Testis (tissue), 3 donors: ENCODE data around the gene BICC1. TPM values are rescaled to one million over a fixed set of nuclear protein-coding genes. Genes with fewer than 3 reads are reported as not detected.

ENCODE experiments used
- DNase-seq: peaks from one replicate; pipeline ENCODE4 v3.0.0-alpha.2; 2019
- H3K27ac ChIP-seq, 2 donors: fragments of 200-600 bp; sonication (generic); one replicate each; pipeline ENCODE4 v1.5.1; 2019
- H3K27me3 ChIP-seq: fragments of 200-600 bp; sonication (generic); one replicate; pipeline ENCODE4 v1.5.1; 2019
- H3K36me3 ChIP-seq: fragments of 200-600 bp; sonication (generic); one replicate; pipeline ENCODE4 v1.5.1; 2017; ENCODE audit warnings: low read depth; ENCODE audit errors: missing control alignments
- H3K4me1 ChIP-seq: fragments of 200-600 bp; sonication (generic); one replicate; pipeline ENCODE4 v1.5.1; 2019
- H3K4me3 ChIP-seq, 2 donors: fragments of 200-600 bp; sonication (generic); one replicate each; pipeline ENCODE4 v1.5.1; 2017 to 2019
- H3K9me3 ChIP-seq: fragments of 200-600 bp; sonication (generic); one replicate; pipeline ENCODE4 v1.5.1; 2017
- POLR2A ChIP-seq: fragments of 450-650 bp; IDR thresholded peaks from one replicate; pipeline ENCODE4 v1.6.1; 2017; ENCODE audit warnings: antibody characterized with exemption, mild to moderate bottlenecking, moderate library complexity
- whole genome bisulfite sequencing, 2 donors: methylation state at CpG; one replicate each; pipeline ENCODE4 v1.1.5; 2018; 5-methylcytosine and 5-hydroxymethylcytosine counted together
- intact Hi-C: fragments of 100-400 bp; cut with DNase I; formaldehyde crosslinking; loops from one replicate; pipeline ENCODE4 v1.15.1; 2023; ENCODE audit warnings: low total_unique reads
- polyA plus RNA-seq: library from polyadenylated mRNA; stranded (reverse); fragments of 350-450 nt; fragmentation: Illumina TruSeq; extraction: RNeasy Lipid Tissue Mini Kit (QIAGEN cat#74804); gene quantifications from one replicate; pipeline ENCODE4 v1.2.3, GENCODE V29; 2014; ENCODE audit warnings: low read depth, low replicate concordance; ENCODE audit not compliant: insufficient read depth
- total RNA-seq, 2 donors: library from RNA; depleted of rRNA; stranded (reverse); fragments of >200 nt; gene quantifications; one replicate each; pipeline ENCODE4 v1.2.3, GENCODE V29; 2016
- TF ChIP-seq, protein P1 (sequence below), 3 experiments: fragments of 450-650 bp in 2 of 3; fragments of 200-600 bp in 1 of 3; sonication (generic) in 1 of 3; IDR thresholded peaks; one replicate each; pipeline ENCODE4 v1.5.1; 2016 to 2019; ENCODE audit warnings: antibody characterized with exemption in 3 of 3, mild to moderate bottlenecking in 2 of 3, moderate library complexity in 1 of 3

BICC1 gene
- total and polyA plus RNA-seq, 3 donors from 2014 or later = 8.7 to 14.1 (median 10.0) TPM

DNA sequence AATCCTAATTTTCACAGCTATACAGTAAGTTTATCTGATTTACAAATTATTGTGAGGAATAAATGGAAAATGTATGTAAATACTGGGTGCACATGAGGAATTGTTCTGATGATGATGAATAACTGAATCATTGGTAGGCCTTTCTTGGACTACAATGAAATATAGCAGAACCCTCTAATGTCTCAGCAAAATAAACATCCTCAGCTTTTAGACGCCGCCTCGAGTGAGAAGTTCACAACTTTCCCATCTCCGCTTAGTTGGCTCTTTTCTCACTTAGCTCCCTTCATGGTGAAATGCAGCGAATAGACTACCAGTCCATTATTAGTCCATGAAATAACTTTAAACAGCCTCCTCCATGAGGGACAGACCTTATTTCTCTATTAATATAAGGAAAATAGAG is 182.3 kb downstream of the BICC1 start:
- Histone ChIP-seq H3K36me3 (no peaks in the 10 kb centered on the region), H3K9me3 (no peaks in the 10 kb centered on the region), H3K4me1 (no peaks in the 10 kb centered on the region), H3K4me3 (no peak overlapping the region), H3K27ac (no peak overlapping the region), H3K27me3 (no peaks in the 10 kb centered on the region)
- TF ChIP-seq, protein P1, sequence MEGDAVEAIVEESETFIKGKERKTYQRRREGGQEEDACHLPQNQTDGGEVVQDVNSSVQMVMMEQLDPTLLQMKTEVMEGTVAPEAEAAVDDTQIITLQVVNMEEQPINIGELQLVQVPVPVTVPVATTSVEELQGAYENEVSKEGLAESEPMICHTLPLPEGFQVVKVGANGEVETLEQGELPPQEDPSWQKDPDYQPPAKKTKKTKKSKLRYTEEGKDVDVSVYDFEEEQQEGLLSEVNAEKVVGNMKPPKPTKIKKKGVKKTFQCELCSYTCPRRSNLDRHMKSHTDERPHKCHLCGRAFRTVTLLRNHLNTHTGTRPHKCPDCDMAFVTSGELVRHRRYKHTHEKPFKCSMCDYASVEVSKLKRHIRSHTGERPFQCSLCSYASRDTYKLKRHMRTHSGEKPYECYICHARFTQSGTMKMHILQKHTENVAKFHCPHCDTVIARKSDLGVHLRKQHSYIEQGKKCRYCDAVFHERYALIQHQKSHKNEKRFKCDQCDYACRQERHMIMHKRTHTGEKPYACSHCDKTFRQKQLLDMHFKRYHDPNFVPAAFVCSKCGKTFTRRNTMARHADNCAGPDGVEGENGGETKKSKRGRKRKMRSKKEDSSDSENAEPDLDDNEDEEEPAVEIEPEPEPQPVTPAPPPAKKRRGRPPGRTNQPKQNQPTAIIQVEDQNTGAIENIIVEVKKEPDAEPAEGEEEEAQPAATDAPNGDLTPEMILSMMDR (IDR thresholded peaks at IDR 0.05) = no peak
- TF ChIP-seq POLR2A = no peak
- DNase-seq = no peak
- WGBS, 2 donors = 74% methylated on average over 5 of the region's 5 CpGs
- intact Hi-C loops = no loop called here

DNA sequence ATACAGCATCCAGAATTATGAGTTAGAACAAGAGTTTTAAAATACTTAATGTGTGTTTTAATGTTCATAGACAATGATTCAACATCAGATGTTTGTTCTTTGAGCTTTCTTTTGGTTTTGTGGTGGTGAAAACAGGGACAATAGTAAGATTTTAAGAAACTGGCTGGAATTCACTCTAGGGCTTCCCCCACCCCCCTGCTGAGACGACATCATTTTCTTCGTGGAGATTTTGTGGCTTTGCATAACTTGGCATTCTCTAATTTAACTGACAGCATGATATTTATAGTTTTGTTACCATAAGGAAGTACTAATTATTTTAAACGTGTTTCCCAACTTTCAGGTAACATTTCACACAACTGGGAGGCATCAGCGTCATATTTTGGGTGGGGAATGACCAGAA is 184.1 kb downstream of the BICC1 start:
- H3K4me1 ChIP-seq = no peaks in the 10 kb centered on the region
- no peak for TF ChIP-seq POLR2A
- TF ChIP-seq, protein P1 (IDR thresholded peaks at IDR 0.05) = no peak
- WGBS, 2 donors = 51 to 75% methylated on average over 4 of the region's 4 CpGs
- intact Hi-C loops = no loop called here
- H3K27me3 ChIP-seq = no peaks in the 10 kb centered on the region
- H3K9me3 ChIP-seq = no peaks in the 10 kb centered on the region
- no peak for DNase-seq
- H3K36me3 ChIP-seq = no peaks in the 10 kb centered on the region
- no peak overlapping the region for H3K27ac ChIP-seq
- H3K4me3 ChIP-seq = no peak overlapping the region

DNA sequence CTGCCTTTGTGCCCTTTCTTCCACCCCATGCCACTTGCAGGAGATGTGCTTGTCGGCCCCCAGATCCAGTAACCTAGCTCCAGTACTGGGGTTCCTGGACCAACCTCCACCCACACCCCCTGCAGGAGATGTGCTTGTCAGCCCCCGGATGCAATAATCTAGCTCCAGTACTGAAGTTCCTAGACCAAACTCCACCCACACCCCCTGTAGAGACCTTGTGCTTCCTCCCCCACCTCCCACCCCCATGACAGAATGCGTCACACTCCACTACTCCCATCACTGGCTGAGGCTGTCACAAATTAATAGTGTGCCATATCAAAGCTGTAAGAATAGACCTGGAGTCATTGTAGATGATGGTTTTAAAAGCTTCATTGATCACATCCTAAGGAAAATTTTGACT is 185.0 kb downstream of the BICC1 start:
- H3K27me3 ChIP-seq = no peaks in the 10 kb centered on the region
- H3K36me3 ChIP-seq = no peaks in the 10 kb centered on the region
- TF ChIP-seq, protein P1 (IDR thresholded peaks at IDR 0.05) = no peak
- no peak for TF ChIP-seq POLR2A
- no peak for DNase-seq
- no peaks in the 10 kb centered on the region for H3K9me3 ChIP-seq
- no peak overlapping the region for H3K4me3 ChIP-seq
- 86 to 89% methylated on average over 3 of the region's 3 CpGs for WGBS, 2 donors
- intact Hi-C loops = no loop called here
- H3K27ac ChIP-seq = no peak overlapping the region
- H3K4me1 ChIP-seq = no peaks in the 10 kb centered on the region

DNA sequence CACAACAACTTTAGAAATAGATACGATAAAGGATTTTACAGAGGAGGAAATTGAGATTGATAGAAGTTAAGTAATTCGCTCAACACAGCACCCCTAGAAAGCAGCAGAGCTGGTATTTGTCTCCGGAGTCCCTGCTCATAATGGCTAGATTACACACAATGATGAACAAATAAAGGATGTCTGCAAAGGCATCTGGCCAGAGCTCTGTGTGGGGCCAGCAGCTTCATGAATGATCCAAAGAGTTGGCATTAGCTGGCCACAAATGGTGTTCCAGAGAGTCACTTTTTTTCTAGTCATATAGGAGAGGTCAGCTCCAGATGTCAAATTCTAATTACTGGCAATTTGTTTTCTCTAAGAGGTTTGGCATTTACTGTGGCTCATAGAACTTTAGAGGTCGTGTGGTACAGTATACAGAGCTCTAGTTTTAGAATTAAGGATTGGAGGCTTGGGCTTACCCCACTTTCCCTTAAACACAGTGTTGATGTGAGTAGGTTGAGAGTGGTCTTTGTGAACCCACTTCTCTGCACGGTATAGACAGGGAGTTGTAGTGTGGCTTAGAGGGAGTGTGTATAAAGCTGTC is 186.2 kb downstream of the BICC1 start:
- H3K9me3 ChIP-seq = no peaks in the 10 kb centered on the region
- intact Hi-C loops = no loop called here
- no peak for DNase-seq
- H3K36me3 ChIP-seq = no peaks in the 10 kb centered on the region
- 83 to 89% methylated on average over 5 of the region's 5 CpGs for WGBS, 2 donors
- H3K4me3 ChIP-seq = no peak overlapping the region
- no peaks in the 10 kb centered on the region for H3K4me1 ChIP-seq
- TF ChIP-seq POLR2A = no peak
- TF ChIP-seq, protein P1 (IDR thresholded peaks at IDR 0.05) = no peak
- no peaks in the 10 kb centered on the region for H3K27me3 ChIP-seq
- no peak overlapping the region for H3K27ac ChIP-seq

DNA sequence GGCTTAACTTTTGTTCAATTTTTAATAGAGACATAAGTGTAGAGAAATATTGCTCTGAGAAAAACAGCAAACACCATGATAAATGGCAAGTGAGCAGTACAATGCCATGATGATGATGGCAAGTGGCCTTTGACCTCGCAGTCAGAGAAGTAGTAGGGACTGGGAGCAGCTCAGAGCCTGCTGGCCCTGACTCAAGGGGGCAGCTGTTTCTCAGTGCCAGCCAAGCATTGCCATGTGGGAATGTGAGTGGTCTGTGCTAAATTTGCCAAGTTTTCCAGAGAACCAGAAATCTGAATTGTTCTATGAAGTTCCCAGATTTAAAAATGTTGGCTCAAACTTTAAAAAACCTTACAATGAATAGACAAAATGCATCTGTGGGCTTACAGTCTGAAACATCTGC is 187.9 kb downstream of the BICC1 start:
- no peak for TF ChIP-seq POLR2A
- TF ChIP-seq, protein P1 (IDR thresholded peaks at IDR 0.05) = no peak
- 92 to 96% methylated on average over 1 of the region's 1 CpG for WGBS, 2 donors
- no peak for DNase-seq
- no peak overlapping the region for H3K27ac ChIP-seq
- no peak overlapping the region for H3K4me3 ChIP-seq
- no peaks in the 10 kb centered on the region for H3K36me3 ChIP-seq
- H3K4me1 ChIP-seq = peaks cover 5% of the 10 kb centered on the region
- no peaks in the 10 kb centered on the region for H3K9me3 ChIP-seq
- H3K27me3 ChIP-seq = no peaks in the 10 kb centered on the region
- intact Hi-C loops = no loop called here
